B cell (primary cell): ENCODE data around the gene CCDC88C.

Source experiments
- CTCF ChIP-seq: fragments of 200-600 bp; IDR thresholded peaks from one replicate; pipeline ENCODE4 v1.8.0; 2022; ENCODE audit warnings: antibody characterized with exemption, mild to moderate bottlenecking
- EZH2 ChIP-seq: IDR thresholded peaks from 2 replicates; pipeline ENCODE4 v1.6.1; 2012; ENCODE audit warnings: borderline replicate concordance, low read depth, mild to moderate bottlenecking, moderate library complexity, low read length; ENCODE audit not compliant: insufficient read depth, poor library complexity, severe bottlenecking

DNA sequence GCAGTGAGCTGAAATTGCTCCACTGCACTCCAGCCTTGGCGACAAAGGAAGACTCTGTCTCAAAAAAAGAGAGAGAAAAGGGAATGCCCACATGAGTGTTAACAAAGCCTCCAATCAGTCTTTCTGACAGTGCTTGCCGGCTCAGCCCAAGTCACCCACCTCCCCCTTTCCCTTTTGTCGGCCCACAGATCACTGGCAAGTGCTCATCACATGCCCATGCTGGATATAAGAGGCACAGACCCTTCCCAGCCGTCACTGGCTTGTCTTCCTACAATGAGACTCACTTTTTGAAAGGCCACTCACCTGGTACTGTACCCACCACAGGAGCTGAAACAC is 70.8 kb downstream of the CCDC88C start:
- no peak for TF ChIP-seq EZH2
- no peak for TF ChIP-seq CTCF
